DND-41 (cell line): ENCODE measurements around the gene ZNF609.
"Not testable (repeated sequence)": the region's sequence is repeated elsewhere in the genome, so short reads cannot be mapped to it uniquely, and the experiment has no call there.

Experiments used
- ATAC-seq: fragments of 200-7000 bp; cut with Tn5 transposase; 3 replicates; pipeline ENCODE4 v1.9.1; 2021; ENCODE audit warnings: low read depth; ENCODE audit not compliant: insufficient read depth
- DNase-seq: peaks from one replicate; pipeline ENCODE4 v3.0.0-alpha.2; 2020
- H2AFZ ChIP-seq: 2 replicates; pipeline ENCODE4 v1.6.0; 2012; ENCODE audit warnings: low read depth, low read length
- H3K27ac ChIP-seq: 2 replicates; pipeline ENCODE4 v1.5.1; 2012; ENCODE audit warnings: low read length, inconsistent platforms
- H3K27me3 ChIP-seq: fragments of 200-600 bp; sonication (generic); 2 replicates; pipeline ENCODE4 v1.6.0; 2012; ENCODE audit warnings: low read length, mild to moderate bottlenecking, inconsistent platforms; ENCODE audit not compliant: insufficient read depth, poor library complexity
- H3K36me3 ChIP-seq: 2 replicates; pipeline ENCODE4 v1.5.1; 2012; ENCODE audit warnings: low read length, inconsistent platforms; ENCODE audit not compliant: insufficient read depth
- H3K4me1 ChIP-seq: 2 replicates; pipeline ENCODE4 v1.5.1; 2012; ENCODE audit warnings: mild to moderate bottlenecking, low read length; ENCODE audit not compliant: insufficient read depth
- H3K4me2 ChIP-seq: 2 replicates; pipeline ENCODE4 v1.6.0; 2012; ENCODE audit warnings: mild to moderate bottlenecking, moderate library complexity, low read length, inconsistent platforms; ENCODE audit not compliant: insufficient read depth
- H3K4me3 ChIP-seq, 2 experiments: fragments of 200-600 bp in 1 of 2; shearing (Covaris generic) in 1 of 2; 2 replicates each; pipeline ENCODE4 v1.5.1; 2012 to 2016; ENCODE audit warnings: inconsistent platforms in 2 of 2, low read length in 2 of 2, mild to moderate bottlenecking in 2 of 2, low read depth in 1 of 2, moderate library complexity in 1 of 2
- H3K79me2 ChIP-seq: 2 replicates; pipeline ENCODE4 v1.6.0; 2012; ENCODE audit warnings: low read length, inconsistent platforms; ENCODE audit not compliant: insufficient read depth
- H3K9ac ChIP-seq: 2 replicates; pipeline ENCODE4 v1.6.0; 2012; ENCODE audit warnings: low read depth, mild to moderate bottlenecking, inconsistent platforms, low read length, moderate library complexity
- H3K9me3 ChIP-seq: 2 replicates; pipeline ENCODE4 v1.5.1; 2012; ENCODE audit warnings: low read length, moderate library complexity, mild to moderate bottlenecking, inconsistent platforms; ENCODE audit not compliant: insufficient read depth, severe bottlenecking
- H4K20me1 ChIP-seq: 2 replicates; pipeline ENCODE4 v1.6.0; 2012; ENCODE audit warnings: low read length; ENCODE audit not compliant: insufficient read depth
- EZH2 ChIP-seq: IDR thresholded peaks from 3 replicates; pipeline ENCODE4 v1.6.1; 2012; ENCODE audit warnings: borderline replicate concordance, low read depth, mild to moderate bottlenecking, moderate library complexity, low read length, inconsistent platforms; ENCODE audit not compliant: severe bottlenecking
- TF ChIP-seq, protein P1 (sequence below): IDR thresholded peaks from 2 replicates; pipeline ENCODE4 v1.5.1; 2012; ENCODE audit warnings: borderline replicate concordance, low read length, moderate library complexity, mild to moderate bottlenecking; ENCODE audit not compliant: poor library complexity, severe bottlenecking; ENCODE audit errors: extremely low read depth

Gene ZNF609

DNA sequence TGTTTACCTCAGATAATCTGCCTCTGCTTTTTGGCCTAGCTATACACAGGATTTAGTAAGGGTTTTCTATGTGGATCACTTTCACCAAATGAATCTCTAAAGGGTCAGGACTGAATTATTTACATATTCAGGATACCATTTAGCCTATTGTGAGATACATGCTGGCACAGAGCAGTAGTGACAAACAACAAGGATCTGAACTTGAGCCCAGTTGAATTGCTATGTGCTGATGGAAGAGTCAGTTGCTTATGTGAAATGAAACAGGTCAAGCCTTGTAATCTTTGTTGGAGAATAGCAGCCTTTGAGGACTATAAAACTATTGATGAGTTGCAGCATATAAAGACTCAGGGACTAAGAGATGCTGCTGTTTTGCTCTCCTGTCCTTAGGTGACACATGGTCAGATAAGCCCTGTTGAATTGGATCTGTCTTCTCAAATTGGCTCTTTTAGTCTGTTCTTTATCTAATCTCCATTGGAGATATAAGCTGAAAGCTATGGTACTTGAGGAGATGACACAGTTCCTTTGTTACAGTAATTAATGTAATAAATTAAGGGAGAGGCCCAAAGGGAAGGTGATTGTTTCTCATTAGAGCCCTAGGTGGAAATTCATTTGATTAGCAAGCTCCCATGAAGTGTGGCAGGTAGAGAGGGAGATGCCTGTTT is 30.4 kb downstream of the ZNF609 start:
- H3K36me3 ChIP-seq = peaks cover 14% of the 10 kb centered on the region; the same call in 1 of the 2 replicates
- H3K9ac ChIP-seq = no peak overlapping the region
- H3K4me1 ChIP-seq = no peaks in the 10 kb centered on the region
- no peak overlapping the region for H3K4me2 ChIP-seq
- H3K4me3 ChIP-seq = no peak overlapping the region
- no peak overlapping the region for H3K27ac ChIP-seq
- H3K27me3 ChIP-seq = no peaks in the 10 kb centered on the region
- no peaks in the 10 kb centered on the region for H4K20me1 ChIP-seq
- DNase-seq = no peak
- TF ChIP-seq, protein P1, sequence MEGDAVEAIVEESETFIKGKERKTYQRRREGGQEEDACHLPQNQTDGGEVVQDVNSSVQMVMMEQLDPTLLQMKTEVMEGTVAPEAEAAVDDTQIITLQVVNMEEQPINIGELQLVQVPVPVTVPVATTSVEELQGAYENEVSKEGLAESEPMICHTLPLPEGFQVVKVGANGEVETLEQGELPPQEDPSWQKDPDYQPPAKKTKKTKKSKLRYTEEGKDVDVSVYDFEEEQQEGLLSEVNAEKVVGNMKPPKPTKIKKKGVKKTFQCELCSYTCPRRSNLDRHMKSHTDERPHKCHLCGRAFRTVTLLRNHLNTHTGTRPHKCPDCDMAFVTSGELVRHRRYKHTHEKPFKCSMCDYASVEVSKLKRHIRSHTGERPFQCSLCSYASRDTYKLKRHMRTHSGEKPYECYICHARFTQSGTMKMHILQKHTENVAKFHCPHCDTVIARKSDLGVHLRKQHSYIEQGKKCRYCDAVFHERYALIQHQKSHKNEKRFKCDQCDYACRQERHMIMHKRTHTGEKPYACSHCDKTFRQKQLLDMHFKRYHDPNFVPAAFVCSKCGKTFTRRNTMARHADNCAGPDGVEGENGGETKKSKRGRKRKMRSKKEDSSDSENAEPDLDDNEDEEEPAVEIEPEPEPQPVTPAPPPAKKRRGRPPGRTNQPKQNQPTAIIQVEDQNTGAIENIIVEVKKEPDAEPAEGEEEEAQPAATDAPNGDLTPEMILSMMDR = no peak
- no peak for TF ChIP-seq EZH2
- no peaks in the 10 kb centered on the region for H3K9me3 ChIP-seq
- H3K79me2 ChIP-seq = peaks cover 63% of the 10 kb centered on the region
- no peak overlapping the region for H2AFZ ChIP-seq
- ATAC-seq = no peak

DNA sequence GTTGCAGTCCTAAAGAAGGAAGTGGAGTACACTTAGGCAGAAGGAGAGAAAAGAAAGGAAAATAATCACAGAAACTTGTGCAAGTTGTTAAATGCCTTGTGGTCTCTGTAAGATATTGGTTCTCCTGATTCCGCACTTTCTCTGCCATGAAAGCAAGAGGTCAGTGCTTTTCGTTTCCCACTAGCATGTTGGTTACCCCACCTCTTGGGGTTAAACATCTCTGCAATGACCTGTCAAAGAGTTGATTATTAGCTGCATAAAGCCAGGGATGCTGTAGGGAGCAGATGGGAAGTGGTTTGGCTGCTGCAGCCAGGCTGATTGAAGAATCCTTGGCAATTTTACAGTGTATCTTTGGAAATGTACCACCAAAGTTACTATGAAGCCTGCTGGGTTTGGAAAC is 33.3 kb downstream of the ZNF609 start:
- peaks cover 71% of the 10 kb centered on the region for H3K79me2 ChIP-seq
- no peak overlapping the region for H3K27ac ChIP-seq
- no peaks in the 10 kb centered on the region for H3K4me1 ChIP-seq
- H3K4me3 ChIP-seq = no peak overlapping the region
- H2AFZ ChIP-seq = no peak overlapping the region
- no peak overlapping the region for H3K4me2 ChIP-seq
- ATAC-seq (no peak), DNase-seq (no peak)
- no peak overlapping the region for H3K9ac ChIP-seq
- no peaks in the 10 kb centered on the region for H3K9me3 ChIP-seq
- no peaks in the 10 kb centered on the region for H3K27me3 ChIP-seq
- 0 out of 2 replicates have a peak, but pooled peaks cover 7% of the 10 kb centered on the region for H3K36me3 ChIP-seq
- TF ChIP-seq EZH2 = no peak
- TF ChIP-seq, protein P1 = no peak
- H4K20me1 ChIP-seq = no peaks in the 10 kb centered on the region; the same call in 1 of the 2 replicates

GRCh38 chr15:64495968-64496367 is 35.6 kb downstream of the ZNF609 start:
- H2AFZ ChIP-seq, DNase-seq: not testable (repeated sequence)
- peaks cover 84% of the 10 kb centered on the region for H3K79me2 ChIP-seq

DNA sequence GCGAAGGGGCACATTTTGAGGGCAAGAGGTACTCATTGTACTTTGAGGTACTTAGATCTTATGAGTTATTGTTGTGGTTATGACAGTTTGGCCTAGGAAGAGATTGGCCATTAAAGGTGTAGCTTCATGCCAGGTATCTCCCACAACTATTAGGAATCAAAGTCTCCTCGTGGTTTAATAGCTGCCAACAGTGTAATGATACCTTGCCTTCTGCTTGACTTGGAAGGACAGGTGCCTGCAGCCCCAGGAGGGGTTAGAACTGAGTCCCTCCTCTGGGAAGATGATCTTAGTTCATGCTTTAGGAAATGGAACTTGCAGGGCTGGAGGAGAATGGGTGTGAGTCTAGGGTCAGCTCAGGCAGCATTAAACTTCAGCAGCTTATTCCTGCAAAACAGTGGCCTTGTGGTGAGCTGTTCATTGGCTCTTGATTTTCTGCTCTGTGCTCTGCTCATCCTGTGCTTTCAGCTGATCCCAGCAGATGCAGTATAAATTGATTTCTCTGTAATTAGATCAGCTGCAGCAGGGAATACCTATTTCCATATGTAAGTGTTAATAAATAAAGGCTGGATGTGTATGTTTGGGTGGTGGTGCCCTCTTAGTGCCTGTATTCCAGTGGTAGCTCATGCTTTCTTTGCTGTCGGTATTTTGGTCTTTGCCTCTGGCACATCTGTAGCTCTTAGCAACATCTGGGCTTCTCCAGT is 40.5 kb downstream of the ZNF609 start:
- no peak for ATAC-seq
- Histone ChIP-seq H4K20me1 (peaks cover 4% of the 10 kb centered on the region; the same call in 1 of the 2 replicates), H3K4me1 (peaks cover 46% of the 10 kb centered on the region), H3K27me3 (no peaks in the 10 kb centered on the region), H3K79me2 (peaks cover 76% of the 10 kb centered on the region), H3K4me2 (no peak overlapping the region), H3K4me3 (no peak overlapping the region), H3K9ac (no peak overlapping the region), H3K27ac (peak overlapping the region; percentile 10; the same call in 1 of the 2 replicates), H3K9me3 (no peaks in the 10 kb centered on the region), H2AFZ (no peak overlapping the region), H3K36me3 (peaks cover 47% of the 10 kb centered on the region)
- DNase-seq = no peak
- TF ChIP-seq, protein P1 = no peak
- no peak for TF ChIP-seq EZH2

More at GRCh38 chr15:64495968-64496367, 35.6 kb downstream of the ZNF609 start:
- Histone ChIP-seq H3K4me1 (peaks cover 12% of the 10 kb centered on the region), H3K36me3 (peaks cover 29% of the 10 kb centered on the region)
- ATAC-seq, H3K9me3 ChIP-seq, H4K20me1 ChIP-seq, H3K9ac ChIP-seq, H3K27me3 ChIP-seq, H3K4me3 ChIP-seq, H3K27ac ChIP-seq, H3K4me2 ChIP-seq: not testable (repeated sequence)
